Bronchial epithelial cell (primary cell): ENCODE data around the gene CYTH3. TPM values are rescaled to one million over a fixed set of nuclear protein-coding genes. Genes with fewer than 3 reads are reported as not detected.

ENCODE experiments used
- DNase-seq: peaks from one replicate; pipeline ENCODE4 v3.0.0-alpha.2; 2010; ENCODE audit warnings: low read depth
- FAIRE-seq: peaks from 2 replicates; lab custom pipeline; 2011; peaks lifted over from hg19 to GRCh38; lab: Jason Lieb, UNC
- H3K27me3 ChIP-seq: 2 replicates; pipeline ENCODE4 v1.5.1; 2011; ENCODE audit warnings: low read length; ENCODE audit not compliant: control insufficient read depth, insufficient read depth
- H3K36me3 ChIP-seq: 2 replicates; pipeline ENCODE4 v1.5.1; 2011; ENCODE audit warnings: low read length; ENCODE audit not compliant: control insufficient read depth, insufficient read depth
- H3K4me3 ChIP-seq: 2 replicates; pipeline ENCODE4 v1.5.1; 2011; ENCODE audit warnings: mild to moderate bottlenecking, low read depth, low read length, control low read depth
- CTCF ChIP-seq: IDR thresholded peaks from 2 replicates; pipeline ENCODE4 v1.5.1; 2011; ENCODE audit warnings: mild to moderate bottlenecking, moderate library complexity, low read length, control low read depth, inconsistent platforms; ENCODE audit not compliant: insufficient read depth, severe bottlenecking
- total RNA-seq: library from RNA; depleted of rRNA; stranded (reverse); fragments of >200 nt; gene quantifications from 2 replicates; pipeline ENCODE4 v1.2.1, GENCODE V29; 2014

CYTH3 gene
- total RNA-seq, 1 donor from 2014 or later: 11.6 TPM

DNA sequence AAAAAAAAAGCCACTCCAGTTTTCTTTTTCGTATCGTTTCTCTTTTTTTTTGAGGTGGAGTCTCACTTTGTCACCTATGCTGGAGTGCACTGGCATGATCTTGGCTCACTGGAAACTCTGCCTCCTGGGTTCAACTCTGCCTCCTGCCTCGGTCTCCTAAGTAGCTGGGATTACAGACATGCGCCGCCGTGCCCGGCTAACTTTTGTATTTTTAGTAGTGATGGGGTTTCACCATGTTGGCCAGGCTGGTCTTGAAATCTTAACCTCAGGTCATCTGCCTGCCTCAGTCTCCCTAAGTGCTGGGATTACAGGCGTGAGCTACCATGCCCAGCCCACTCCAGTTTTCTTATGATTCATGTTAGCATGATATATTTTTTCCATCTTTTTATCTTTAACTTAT, 148.6 kb downstream of the CYTH3 start:
- Histone ChIP-seq H3K27me3 (no peaks in the 10 kb centered on the region), H3K4me3 (no peak overlapping the region), H3K36me3 (peaks cover 8% of the 10 kb centered on the region)
- TF ChIP-seq CTCF: no peak
- DNase-seq: no peak
- no peak for FAIRE-seq

DNA sequence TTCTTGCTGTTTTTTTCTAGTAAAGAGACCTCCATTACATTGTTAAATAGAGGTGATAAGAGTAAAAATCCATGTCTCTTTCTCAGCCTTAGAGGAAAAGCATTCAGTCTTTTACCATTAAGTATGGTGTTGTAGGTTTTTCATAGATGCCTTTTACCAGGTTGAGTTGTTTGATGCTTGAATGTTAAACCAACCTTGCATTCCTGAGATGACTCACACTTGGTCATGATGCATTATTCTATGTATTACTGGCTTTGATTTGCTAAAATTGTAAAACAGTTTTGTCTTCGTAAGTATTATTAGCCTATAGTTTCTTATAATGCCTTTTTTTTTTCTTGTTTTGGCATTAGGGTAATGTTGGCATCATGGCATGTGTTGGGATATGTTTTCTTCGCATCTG, 151.3 kb downstream of the CYTH3 start:
- H3K4me3 ChIP-seq: no peak overlapping the region
- DNase-seq (peak; percentile 36), FAIRE-seq (no peak)
- H3K36me3 ChIP-seq: peaks cover 9% of the 10 kb centered on the region
- no peaks in the 10 kb centered on the region for H3K27me3 ChIP-seq
- no peak for TF ChIP-seq CTCF

DNA sequence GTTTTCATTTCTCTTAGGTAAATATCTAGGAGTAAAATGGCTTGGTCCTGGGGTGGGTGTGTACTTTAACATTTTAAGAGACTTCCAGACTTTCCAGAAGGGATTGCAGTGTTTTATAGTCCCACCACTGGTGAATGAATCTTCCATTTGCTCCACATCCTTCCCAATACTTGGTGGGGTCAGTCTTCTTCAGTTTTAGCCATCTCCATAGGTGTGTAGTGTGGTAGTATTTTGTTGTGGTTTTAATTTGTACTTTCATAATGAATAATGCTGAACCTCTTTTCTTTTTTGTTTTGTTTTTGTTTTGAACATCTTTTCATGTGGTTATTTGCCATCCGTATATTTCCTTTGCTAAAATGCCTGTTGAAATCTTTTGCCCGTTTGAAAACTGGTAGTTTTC, 154.9 kb downstream of the CYTH3 start:
- TF ChIP-seq CTCF: no peak
- no peak overlapping the region for H3K4me3 ChIP-seq
- FAIRE-seq: no peak
- DNase-seq: no peak
- no peaks in the 10 kb centered on the region for H3K27me3 ChIP-seq
- H3K36me3 ChIP-seq: peaks cover 13% of the 10 kb centered on the region

DNA sequence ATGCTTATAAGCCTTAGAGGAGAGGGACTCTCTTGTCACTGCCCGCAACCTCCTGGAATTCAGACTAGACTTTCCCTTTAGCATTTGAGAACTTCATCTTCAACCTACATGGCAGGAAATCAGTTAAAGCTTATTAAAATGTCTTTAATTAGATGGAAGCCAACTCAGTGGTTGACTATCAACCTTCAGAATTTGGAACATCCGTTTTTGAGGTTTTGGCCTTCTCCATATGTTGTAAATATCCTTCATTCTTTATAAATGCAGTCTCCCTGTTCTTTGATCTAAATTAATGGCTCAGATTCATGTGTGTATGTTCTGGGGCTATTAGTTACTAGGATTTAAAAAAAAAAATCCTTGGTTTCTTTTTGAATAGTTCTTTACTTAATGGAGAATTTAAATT, 156.2 kb downstream of the CYTH3 start:
- Histone ChIP-seq H3K4me3 (no peak overlapping the region), H3K27me3 (no peaks in the 10 kb centered on the region), H3K36me3 (peaks cover 10% of the 10 kb centered on the region)
- DNase-seq (no peak), FAIRE-seq (no peak)
- no peak for TF ChIP-seq CTCF

Other genes starting within 250 kb of the CYTH3 start
- 0.26 TPM in 1 of 2 replicates, not detected in the other for gene ANKRD61, start 241.2 kb downstream of the CYTH3 start, total RNA-seq
- 34.2 and 37.6 TPM in 2 replicates for gene EIF2AK1, start 213.4 kb downstream of the CYTH3 start, total RNA-seq
- gene USP42, start 167.7 kb downstream of the CYTH3 start, total RNA-seq: 2.6 and 2.9 TPM in 2 replicates
- 31.6 and 42.5 TPM in 2 replicates for gene FAM220A, start 76.3 kb upstream of the CYTH3 start, total RNA-seq
- gene RAC1, start 101.9 kb upstream of the CYTH3 start, total RNA-seq: 81.5 and 108 TPM in 2 replicates
- gene DAGLB, start 175.3 kb upstream of the CYTH3 start, total RNA-seq: 22.5 and 27.1 TPM in 2 replicates
- gene KDELR2, start 211.5 kb upstream of the CYTH3 start, total RNA-seq: 72.1 and 90.6 TPM in 2 replicates